Progenitor cell of endocrine pancreas (in vitro differentiated cells): ENCODE results near the gene SLC6A12. TPM values are rescaled to one million over a fixed set of nuclear protein-coding genes. Genes with fewer than 3 reads are reported as not detected.
A peak's percentile ranks its signal among the peaks of the same experiment; 100 is the strongest.
"Not testable (repeated sequence)": the region's sequence is repeated elsewhere in the genome, so short reads cannot be mapped to it uniquely, and the experiment has no call there.

ENCODE experiments used
- DNase-seq: peaks from one replicate; pipeline ENCODE4 v3.0.0; 2021; ENCODE audit warnings: low spot score; ENCODE audit not compliant: unreplicated experiment
- H3K27ac Mint-ChIP-seq: 2 replicates; pipeline ENCODE4 v1.8.0; 2021; ENCODE audit warnings: mild to moderate bottlenecking, moderate library complexity, mixed read lengths
- H3K27me3 Mint-ChIP-seq: 2 replicates; pipeline ENCODE4 v1.8.0; 2021; ENCODE audit warnings: mixed read lengths
- H3K36me3 Mint-ChIP-seq: 2 replicates; pipeline ENCODE4 v1.8.0; 2022; ENCODE audit warnings: mixed read lengths; ENCODE audit not compliant: insufficient read depth
- H3K4me1 Mint-ChIP-seq: 2 replicates; pipeline ENCODE4 v1.8.0; 2021; ENCODE audit warnings: low read depth, mixed read lengths
- H3K4me3 Mint-ChIP-seq: 2 replicates; pipeline ENCODE4 v1.8.0; 2021; ENCODE audit warnings: low read depth, mild to moderate bottlenecking, moderate library complexity, mixed read lengths
- H3K9me3 Mint-ChIP-seq: 2 replicates; pipeline ENCODE4 v1.8.0; 2021; ENCODE audit warnings: low read depth, mixed read lengths
- CTCF ChIP-seq: fragments of 200-600 bp; sonication (generic); IDR thresholded peaks from one replicate; pipeline ENCODE4 v1.5.0; 2021; ENCODE audit warnings: antibody characterized with exemption, mild to moderate bottlenecking; ENCODE audit not compliant: unreplicated experiment
- total RNA-seq: library from RNA; stranded (reverse); gene quantifications from 2 replicates; pipeline ENCODE4 v1.2.1, GENCODE V29; 2021

SLC6A12 gene
- total RNA-seq, 1 donor from 2014 or later, result 3.1 TPM

GRCh38 chr12:190881-191280, 23.1 kb downstream of the SLC6A12 start:
- DNase-seq, result no peak
- no peaks in the 10 kb centered on the region for H3K36me3 Mint-ChIP-seq
- no peak overlapping the region for H3K27ac Mint-ChIP-seq
- H3K9me3 Mint-ChIP-seq, result no peaks in the 10 kb centered on the region
- no peak overlapping the region for H3K4me3 Mint-ChIP-seq
- H3K4me1 Mint-ChIP-seq, result peaks cover 4% of the 10 kb centered on the region
- H3K27me3 Mint-ChIP-seq, result peaks cover 74% of the 10 kb centered on the region
- no peak for TF ChIP-seq CTCF

- H3K36me3 Mint-ChIP-seq, result no peaks in the 10 kb centered on the region
- no peak overlapping the region for H3K27ac Mint-ChIP-seq
- DNase-seq, result no peak
- H3K27me3 Mint-ChIP-seq, result peaks cover 78% of the 10 kb centered on the region
- H3K4me1 Mint-ChIP-seq, result peaks cover 2% of the 10 kb centered on the region
- H3K4me3 Mint-ChIP-seq, result no peak overlapping the region
- H3K9me3 Mint-ChIP-seq, result no peaks in the 10 kb centered on the region
- TF ChIP-seq CTCF, result no peak
Observed at GRCh38 chr12:189622-189962, 24.4 kb downstream of the SLC6A12 start.

DNA sequence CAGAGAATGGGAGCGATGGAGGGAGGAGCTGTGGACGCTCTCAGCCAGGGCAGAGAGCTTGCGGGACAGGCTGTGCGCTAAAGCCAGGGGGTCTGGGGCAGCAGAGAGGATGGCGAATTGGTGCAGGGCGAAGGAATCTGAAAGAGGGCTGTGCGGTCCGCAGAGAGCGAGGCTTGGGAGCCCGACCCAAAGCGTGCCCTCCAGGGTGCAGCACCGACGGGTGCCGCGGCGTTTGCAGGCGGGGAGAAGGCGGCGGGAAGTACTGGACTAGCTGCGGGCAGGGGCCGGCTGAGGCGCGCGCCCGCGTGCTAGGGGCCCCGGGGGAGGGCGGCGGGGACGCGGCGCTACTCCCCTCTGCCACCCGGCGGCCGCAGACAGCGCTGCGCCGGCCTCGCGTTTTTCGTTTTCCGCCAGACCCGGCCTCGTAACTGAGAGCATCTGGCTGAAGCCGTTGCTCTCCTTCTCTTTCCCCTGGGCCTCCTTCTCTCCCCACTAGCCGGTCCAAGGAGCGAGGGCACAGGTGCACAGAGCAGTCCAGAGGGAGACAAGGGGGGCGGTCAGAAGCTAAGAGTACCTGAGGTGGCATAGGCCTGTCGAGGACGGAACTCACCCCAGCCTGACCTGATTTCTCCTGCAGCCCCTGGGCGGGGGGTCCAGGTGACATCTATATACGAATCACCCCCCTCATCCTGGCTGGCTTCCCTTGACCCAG, 24.9 kb downstream of the SLC6A12 start:
- Mint-ChIP-seq H3K4me1 (peaks cover 2% of the 10 kb centered on the region), H3K9me3 (no peaks in the 10 kb centered on the region), H3K36me3 (no peaks in the 10 kb centered on the region), H3K27me3 (peaks cover 74% of the 10 kb centered on the region), H3K27ac (peak overlapping the region; percentile 78), H3K4me3 (peak overlapping the region; percentile 87)
- peak; percentile 80 for DNase-seq
- TF ChIP-seq CTCF, result peak; percentile 98

GRCh38 chr12:187986-188909, 25.7 kb downstream of the SLC6A12 start:
- not testable (repeated sequence) for H3K27ac Mint-ChIP-seq, H3K9me3 Mint-ChIP-seq, H3K36me3 Mint-ChIP-seq, DNase-seq, H3K4me1 Mint-ChIP-seq
- Mint-ChIP-seq H3K4me3 (peak overlapping the region; percentile 87), H3K27me3 (peaks cover 67% of the 10 kb centered on the region)

DNA sequence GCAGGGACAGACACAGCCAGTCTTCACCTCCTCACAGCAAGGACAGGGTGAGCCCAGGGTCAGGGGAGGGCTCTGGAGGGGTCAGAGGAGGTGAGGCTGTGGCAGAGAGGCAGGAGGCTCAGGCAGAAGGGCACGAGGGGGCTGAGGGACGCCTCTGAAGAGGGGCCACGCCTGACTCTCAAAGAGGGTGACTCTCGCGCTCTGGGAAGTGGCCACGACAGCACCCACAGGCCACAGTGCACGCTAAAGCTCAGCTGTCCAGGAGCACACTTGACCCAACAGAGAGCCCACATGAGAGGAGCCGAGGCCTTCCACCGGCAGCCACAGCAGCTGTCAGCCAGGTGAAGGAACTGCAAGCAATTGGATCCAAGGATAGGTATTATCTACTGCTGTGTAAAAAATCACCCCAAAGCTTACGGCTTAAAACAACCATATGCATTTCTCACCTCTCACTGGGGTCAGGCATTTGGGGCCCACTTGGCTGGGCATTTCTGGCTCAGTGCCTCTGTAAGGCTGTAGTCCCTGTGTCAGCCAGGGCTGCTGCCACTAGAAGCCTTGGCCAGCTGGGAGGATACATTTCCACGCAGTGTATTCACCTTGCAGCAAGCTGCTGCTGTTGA, 27.8 kb downstream of the SLC6A12 start:
- Mint-ChIP-seq H3K27ac (no peak overlapping the region), H3K9me3 (no peaks in the 10 kb centered on the region), H3K4me1 (peaks cover 9% of the 10 kb centered on the region), H3K27me3 (peaks cover 51% of the 10 kb centered on the region), H3K36me3 (no peaks in the 10 kb centered on the region), H3K4me3 (no peak overlapping the region)
- no peak for DNase-seq
- no peak for TF ChIP-seq CTCF
